Suppressor macrophage treated with lipopolysaccharide for 1 hour (primary cell): ENCODE measurements around the gene CCER1.
"Not testable (repeated sequence)": the region's sequence is repeated elsewhere in the genome, so short reads cannot be mapped to it uniquely, and the experiment has no call there.

Experiments used
- DNase-seq, 3 donors: peaks; one replicate each; pipeline ENCODE4 v3.0.0-alpha.2; 2020 to 2022

CCER1 gene, protein sequence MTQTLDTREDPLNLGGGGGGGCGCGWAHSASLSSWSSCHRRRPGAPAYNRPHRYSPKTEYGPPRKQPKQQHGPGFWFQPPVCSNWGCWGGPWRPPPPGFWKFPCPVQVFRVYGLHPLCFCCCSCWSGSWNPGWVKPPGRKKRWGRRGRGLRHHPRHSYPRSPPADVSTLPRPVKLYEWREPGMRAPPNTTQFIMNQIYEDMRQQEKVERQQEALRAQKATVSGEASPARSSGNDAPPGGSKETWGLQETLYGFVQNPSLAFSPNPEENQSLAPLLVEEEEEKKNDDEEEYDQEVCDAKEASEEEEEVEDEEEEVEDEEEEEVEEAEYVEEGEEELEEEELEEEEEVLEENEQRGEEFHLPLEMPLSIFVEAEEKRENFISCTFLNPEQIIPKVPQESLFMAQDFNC

DNA sequence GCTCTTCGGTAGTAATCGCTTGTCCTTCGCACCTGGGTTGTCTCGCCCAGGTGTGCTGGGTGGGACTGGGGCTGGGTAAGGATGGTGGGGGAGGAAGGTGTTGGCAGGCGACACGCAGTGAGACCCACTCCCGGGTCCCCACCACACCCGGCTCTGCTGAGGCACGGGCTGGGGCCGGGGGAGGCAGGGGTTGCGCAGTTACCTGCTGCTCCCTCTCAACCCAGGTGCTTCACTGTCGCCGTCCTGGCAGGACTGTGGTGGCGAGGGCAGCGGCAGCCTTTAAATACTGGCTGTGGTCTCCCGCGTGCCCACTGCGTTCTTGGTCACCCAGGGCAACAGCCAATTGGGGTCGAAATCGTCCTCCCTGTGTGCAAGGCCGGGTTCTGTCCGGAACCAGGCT lies at the start of gene CCER1:
TSS of gene CCER1 (minus strand) at position 256 of the 400 bp plus-strand sequence. CDS start 434 bp downstream, outside the sequence.
- no peak for DNase-seq

DNA sequence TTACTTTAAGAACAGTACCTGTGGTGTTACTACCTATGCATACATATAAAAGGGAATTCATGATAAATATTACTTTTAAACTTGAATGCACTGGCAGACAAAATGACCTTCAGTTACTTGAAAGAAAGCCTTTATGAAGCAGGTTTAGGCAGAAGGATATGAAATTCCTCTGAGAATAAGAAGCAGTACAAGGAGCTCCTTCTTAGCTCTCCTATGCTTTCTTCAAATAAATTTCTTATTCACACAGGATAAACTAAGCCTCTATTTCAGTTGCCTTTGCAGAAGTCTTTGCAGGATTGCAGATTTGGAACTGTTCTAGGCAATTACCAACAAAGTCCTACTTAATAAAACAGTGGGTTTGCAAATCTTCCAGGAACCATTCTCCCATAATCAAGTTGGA lies 48.8 kb upstream of the CCER1 start:
- DNase-seq, result no peak

DNA sequence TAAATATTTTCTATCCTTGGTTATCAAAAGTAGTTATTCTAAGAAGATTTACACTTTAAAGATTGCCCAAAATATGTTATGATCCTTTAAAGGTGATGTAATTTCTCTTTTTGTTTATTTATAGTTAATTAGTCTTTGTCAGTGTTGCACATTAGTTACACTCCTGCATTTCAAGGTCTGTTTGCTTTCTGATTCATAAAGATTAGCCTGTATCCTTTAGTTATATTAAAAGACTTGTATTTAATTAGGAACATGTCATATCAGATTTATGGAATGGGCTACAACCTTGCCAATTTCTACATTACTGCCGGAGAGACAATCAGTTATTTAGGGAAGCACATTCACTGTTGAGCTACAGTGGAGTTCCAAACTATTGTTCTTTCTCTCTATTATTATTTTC lies 46.3 kb upstream of the CCER1 start:
- no peak for DNase-seq

DNA sequence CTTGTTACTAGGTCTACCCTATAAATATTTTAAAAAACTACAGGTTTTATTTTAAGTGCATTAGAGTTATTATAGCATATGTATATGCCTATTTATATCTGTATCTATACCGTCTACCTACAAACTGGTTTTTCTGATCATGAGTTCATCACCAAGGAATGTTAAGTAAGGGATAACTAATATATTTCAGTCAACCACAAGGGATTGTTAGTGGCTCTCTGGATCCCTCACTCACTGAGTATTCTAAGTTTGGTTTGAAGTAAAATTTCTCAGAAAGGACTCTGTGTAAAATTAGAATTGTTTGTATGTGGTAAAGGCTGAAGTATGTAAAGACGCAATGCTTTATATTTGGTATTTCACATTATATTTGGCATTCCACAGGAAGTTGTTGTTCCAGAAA lies 45.0 kb upstream of the CCER1 start:
- no peak for DNase-seq

DNA sequence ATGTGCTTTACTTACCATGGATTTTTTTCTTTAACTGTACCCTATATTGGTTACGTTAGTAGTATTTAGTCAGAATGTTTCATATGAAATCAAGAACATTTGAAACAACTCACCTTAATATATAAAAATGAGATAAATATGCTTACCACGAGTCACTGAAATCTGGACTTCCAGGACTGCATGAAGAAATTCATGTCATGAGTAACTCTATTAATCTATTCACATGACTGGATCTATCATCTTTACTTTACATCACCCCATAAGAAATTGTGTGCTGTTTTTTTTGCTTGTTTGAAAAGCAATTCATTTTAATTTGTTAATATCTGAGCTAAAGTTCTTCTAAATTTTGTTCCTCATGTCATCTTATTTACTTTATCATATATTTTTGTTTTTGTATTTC lies 44.6 kb upstream of the CCER1 start:
- DNase-seq, result no peak

DNA sequence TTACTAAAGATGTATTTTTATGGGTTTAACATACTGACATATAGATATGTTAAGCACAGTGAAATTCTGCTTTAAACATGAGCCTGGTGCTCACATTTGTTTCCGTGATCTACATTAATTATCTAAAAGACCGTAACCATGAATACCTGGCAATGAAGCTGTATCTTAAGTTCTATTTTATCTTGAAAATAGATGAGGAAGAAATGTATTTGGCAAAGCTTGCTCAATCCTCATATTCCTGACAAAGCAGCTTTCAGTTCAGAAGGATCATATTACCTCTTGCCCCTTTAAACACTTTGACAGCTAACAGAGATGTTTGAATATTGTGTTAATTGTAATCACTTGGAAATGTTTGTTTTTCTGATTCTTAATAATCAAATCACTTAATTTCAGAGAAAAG lies 40.0 kb upstream of the CCER1 start:
- DNase-seq, result no peak

DNA sequence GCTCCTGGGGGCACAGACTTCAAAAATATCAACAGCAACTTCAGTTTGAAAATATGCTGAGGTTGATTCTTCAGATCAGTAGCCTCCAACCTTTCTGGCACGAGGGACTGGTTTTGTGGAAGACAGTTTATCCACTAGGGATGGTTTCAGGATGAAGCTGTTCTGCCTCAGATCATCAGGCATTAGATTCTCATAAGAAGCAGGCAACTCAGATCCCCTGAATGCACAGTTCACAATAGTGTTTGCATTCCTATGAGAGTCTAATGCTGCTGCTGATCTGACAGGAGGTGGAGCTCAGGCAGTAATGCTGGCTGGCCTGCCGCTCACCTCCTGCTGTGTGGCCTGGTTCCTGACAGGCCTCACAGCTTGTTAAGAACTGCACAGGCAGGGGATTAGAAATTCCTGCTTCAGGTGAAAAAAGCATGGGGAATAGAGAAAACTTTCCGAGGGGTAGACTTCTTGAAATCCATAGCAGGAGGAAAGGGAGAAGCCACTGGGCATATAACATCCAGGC lies 37.0 kb upstream of the CCER1 start:
- DNase-seq, result no peak

DNA sequence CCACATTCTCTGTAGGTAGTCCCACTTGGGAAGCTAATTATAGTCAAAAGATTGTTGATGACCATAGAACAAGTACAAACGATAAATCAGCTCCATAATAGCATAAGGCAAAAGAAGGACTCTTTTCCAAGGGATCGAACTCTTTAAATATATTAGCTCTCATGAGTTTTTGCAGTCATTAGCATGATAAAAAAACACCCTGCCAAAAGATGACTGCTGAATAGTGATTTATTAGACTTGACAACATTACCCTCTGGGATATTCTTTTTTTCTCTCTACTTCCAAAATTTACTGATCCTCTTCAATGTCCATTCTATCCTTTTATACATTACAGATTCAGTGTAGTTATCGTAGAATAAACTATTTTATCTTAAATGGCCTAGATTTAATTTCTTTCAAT lies 35.6 kb upstream of the CCER1 start:
- DNase-seq, result no peak

DNA sequence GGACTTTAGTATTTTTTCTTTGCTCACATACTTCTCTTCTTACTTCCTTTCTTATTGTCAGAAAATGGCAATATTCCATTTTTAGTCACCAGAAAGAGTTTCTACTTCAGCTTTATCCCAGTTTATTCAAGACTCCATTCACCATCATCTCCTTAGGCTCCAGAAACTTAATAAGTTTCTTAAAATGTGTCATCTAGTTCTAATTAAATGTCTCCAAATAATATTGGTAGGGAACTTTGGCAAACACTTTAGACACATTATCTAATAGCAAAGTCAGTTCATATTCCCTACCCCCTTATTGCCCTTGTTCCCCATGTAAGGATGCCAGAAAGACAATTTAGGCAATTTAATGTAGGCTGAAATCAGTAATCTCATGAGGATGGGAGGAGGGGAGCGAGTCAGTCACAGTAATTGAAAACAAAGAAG lies 34.7 kb upstream of the CCER1 start:
- no peak for DNase-seq

DNA sequence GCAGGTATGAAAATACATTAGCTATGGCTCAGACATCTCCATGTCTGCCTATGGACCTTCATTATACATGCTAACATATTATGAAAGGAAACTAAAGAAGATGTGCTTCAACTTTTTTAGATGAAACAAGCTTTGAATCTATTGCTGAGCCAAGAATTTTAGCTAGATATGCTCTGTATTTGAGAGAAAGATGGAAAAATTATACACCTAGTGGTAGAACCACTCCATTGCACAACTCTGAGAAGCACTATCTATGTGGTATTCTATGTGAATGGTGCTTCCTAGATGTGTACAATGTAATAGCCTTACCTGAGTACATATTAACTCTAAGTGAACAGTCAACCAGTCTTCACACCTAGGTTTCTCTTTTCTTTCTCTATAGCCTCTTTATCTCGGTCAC lies 32.5 kb upstream of the CCER1 start:
- DNase-seq, result no peak

DNA sequence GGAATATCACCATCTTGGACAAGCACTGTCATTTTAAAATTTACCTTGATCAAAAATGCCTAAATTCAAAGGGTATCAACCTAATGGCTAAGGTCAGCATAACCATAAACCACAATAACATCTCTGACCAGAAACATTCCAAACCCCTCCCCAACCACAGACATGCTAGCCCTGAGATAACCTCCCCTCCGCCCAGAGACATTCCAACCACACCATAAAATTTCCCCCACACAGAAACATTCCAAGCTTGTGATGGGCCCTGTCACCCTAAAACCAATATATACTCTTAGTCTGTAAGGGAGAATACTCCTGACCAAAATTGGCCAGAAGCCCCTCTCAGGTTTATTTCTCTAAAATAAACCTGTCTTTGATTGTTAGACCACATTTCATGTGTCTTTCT lies 32.1 kb upstream of the CCER1 start:
- no peak for DNase-seq

DNA sequence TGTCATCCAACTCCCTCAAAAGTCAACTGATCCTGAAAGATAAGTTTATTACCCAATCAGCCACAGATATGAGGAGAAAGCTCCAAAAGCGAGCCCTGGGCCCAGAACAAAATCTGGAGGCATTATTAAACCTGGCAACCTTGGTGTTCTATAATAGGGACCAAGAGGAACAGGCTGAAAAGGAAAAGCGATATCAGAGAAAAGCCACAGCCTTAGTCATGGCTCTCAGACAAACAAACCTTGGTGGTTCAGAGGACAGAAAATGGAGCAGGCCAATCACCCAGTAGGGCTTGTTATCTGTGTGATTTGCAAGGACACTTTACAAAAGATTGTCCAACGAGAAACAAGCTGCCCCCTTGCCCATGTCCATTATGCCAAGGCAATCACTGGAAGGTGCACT lies 30.4 kb upstream of the CCER1 start:
- not testable (repeated sequence) for DNase-seq

DNA sequence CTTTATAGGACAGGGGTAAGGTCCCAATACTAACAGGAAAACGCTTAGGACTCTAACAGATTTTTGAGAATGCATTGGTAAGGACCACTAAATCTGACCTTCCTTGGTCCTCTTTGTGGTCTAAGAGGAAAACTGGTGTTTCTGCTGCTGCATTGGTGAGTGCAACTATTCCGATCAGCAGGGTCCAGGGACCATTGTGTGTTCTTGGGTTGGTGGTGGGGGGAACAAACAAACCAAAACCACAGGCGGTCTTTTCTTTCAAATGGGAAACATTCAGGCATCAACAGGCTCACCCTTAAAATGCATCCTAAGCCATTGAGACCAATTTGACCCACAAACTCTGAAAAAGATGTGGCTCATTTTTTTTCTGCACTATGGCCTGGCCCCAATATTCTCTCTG lies 29.1 kb upstream of the CCER1 start:
- DNase-seq, result no peak

DNA sequence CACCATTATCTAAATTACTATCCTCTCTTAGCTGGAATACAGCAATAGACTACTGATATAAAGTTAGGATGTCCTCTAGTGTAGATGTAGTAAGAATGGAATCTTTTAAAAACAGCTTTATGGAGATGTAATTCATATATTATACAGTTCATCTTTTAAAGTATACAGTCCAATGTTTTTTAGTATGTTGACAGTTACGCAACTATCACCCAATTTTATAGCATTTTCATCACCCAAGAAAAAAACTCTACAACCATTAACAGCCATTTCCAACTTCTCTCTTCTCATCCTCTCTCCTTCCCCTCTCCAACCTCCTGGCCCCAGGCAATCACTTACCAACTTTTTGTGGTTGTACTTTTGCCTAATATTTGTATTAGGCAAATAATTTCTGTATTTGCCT lies 27.2 kb upstream of the CCER1 start:
- no peak for DNase-seq

DNA sequence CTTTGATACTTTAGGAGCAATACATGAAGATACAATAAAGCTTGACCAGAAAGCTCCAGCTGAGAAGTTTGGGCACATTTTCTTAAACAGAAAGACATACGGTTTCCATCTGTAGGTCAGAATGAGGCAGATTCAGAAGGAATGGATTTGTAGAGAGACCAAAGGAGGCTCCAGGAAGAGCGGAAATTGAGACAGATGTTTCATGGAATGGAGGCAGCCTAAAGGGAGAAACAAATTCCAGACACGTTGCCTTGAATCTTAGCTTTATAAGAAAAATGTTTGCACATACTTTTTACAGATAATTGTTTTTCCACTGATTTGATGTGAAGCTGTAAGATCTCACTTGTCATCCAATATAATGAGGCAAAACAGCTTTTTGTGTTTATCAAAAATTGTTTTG lies 25.0 kb upstream of the CCER1 start:
- no peak for DNase-seq

DNA sequence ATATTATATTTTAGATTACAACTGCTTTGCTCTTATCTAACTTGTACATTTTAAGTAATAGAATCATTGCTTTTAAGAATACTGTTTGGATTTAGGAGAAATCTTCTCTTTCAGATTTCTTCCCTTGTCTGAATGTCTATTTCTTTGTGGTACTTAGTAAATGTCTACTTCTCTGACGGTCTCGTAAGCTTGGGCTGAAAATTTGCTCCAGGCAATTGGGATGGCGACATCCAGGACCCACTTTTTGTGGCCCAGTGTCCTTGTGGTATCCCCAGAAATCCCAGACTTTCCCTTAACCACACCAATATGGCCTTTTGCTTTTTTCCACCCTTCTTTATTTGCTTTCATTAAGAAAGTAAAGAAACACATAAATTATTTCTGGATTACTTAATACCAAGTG lies 24.0 kb upstream of the CCER1 start:
- no peak for DNase-seq

DNA sequence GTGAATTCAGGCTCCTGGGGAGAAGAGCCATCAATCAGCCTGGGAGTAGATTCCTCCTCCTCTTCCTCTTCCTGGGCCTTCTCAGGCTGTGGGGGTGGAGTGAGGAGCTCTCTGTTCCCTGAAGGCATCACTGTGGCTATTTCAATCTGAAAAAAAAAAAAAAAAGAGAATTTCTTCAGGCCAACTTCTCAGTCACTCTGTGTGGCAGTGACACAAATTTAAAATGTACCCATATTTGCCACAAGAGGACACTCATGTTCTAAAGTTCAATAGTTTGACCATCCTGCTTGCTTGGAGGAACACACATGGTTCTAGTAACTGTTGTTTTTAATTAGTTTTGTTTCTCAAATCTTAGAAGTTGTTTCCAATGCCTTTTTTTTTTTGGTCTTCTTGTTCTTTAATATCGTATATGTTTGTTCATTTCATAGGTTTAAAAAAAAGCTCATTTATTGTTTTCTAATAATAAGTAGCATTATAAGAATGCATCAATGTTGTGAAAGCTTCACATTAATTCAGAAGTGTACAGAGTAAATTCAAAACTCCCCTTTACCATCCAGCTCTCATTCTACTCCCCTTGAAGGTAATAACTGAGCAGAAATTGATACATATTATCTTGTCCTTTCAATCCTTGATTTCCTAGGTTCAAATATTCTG lies 23.3 kb upstream of the CCER1 start:
- DNase-seq, result peak; percentile 18 to 63 (median 54)

DNA sequence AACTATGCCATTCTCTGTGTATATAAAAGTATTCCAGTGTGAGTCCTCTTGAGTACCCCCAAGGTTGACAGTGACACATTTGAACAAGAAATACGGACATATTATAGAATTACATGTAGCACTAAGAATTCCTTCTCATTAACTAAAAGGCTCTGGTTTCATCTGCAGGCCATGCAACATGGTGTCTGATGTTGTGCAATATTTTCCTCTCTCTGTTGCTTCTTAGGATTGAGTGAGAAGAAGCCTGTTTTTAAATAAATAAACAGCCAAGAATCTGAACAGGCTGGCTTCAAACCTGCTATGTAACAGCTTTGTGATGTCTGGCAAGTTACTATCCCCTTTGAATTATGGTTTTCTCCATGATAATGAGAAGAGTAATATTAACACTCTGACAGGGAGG lies 22.2 kb upstream of the CCER1 start:
- DNase-seq, result no peak

DNA sequence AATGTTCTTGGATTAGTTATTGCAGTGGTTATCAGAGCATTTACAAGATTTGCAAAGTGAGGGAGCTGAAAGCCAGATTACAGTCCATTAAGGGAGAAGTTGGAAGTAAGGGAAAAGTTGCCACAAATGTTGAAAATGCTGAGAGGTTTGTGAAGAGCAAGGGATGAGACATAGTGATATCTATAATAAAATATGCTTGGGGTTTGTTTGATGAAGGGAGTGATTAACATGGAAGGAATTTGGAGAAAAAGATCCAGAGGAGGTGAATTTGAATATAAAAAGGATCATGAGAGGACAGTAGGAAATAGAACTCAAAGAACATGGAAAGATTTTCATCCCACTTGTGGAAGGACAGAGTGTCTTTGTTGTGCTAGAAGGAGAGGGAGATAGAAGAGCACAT lies 19.3 kb upstream of the CCER1 start:
- no peak for DNase-seq

DNA sequence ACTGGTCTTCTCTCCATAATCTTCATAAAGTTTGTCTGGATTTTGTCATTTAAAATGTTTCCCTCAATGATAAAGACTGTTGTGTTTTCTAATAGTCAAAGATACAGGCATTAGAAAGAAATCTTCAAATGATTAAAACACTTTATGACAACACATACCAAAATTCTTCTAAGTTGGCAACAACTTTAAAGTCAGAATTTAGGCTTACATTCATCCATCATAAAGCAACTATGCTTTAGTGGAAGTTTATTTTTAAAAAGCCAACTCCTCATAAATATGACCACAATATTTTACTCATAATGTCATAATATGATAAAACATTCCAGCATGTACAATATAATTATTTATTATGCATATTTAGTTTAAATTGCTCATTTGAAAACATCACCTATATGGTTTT lies 17.2 kb upstream of the CCER1 start:
- no peak for DNase-seq

DNA sequence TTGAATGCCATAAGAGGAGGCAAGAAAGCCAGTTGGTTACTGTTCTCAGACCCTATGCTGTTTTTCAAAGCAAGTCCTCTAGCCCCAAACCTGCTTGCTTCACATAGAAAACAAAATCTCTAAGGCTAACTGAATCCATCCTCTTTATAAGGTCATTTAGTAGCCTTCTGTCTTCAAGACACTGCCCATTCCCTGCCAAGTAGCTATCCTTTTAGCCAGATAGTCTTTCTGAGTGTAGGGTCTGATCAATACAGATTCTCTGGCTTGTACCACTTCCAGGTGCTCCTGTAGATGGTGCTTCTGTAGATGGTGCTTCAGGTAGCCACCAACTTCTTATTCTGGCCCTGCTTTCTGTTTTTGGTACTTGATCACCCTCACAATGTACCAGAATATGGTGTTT lies 15.9 kb upstream of the CCER1 start:
- DNase-seq, result no peak

DNA sequence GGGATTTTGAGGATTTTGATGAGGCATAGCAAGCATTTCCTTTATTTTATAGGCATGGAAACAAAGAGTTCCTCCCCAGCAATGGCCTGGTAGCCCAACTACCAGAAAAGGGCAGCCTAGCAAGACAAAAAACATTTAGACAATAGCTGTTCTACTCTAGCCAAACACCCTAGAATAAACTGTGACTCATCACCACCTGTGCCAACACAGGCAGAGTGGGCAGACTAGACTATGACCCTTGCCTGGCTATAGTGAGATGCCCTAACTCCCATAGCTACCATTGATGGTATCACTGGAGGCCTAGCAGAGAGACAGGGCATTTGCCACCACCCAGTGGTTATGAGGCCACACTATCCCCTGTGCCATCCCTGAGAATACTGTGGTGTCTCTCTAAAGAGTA lies 15.5 kb upstream of the CCER1 start:
- no peak for DNase-seq

DNA sequence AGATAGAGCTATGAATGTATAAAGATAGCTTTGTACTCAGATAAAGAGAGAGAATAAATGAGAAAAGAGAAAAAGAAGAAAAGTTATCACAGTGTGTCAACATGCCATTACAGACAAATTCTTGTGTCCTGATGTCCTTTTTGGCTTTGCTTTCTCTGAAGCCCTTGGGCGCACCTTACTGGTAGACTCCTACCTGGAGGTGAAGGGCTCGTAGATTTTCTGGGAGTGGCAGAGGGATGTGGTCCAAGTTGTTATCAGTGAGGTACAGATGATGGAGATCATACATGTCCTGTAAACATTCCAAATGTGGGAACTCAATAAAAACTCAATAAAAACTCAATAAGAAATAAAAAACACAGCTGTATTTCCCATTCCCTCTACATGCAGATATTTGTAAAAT lies 14.9 kb upstream of the CCER1 start:
- no peak for DNase-seq

DNA sequence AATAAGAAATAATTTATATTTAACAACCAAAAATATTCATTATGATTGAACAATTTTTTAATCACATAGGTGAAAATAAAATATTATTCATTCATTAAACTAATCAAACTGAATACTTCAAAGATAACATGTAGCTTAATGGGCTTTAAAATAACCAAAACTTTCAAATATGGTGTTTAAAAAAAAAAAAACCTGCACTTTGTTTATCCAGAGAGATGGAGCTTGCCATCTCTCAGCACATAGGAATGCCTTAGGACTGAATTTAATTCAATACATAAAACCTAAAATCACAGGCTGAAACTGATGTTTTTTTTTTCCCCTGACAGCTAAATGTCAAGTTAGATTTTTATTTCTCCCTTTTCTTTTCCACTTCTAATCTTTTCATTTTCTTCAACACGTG lies 14.4 kb upstream of the CCER1 start:
- no peak for DNase-seq

DNA sequence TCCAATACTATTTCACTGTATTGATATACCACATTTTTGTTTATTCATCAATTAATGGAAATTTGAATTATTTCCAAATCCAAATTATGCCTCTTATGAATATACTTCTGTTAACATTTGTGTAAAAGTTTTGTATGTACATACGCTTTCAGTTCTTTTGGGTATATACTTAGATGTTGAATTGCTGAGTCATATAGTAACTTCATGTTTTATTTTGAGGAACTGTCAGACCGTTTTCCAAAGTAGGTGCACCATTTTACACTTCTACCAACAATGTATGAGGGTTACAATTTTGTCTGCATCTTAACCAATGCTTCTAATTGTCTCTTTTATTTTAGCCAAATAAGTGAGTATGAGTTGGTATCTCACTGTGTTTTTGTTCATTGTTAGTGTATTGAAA lies 10.2 kb upstream of the CCER1 start:
- DNase-seq, result peak in 2 of 3 donors; percentile 30 to 33
